MCF 10A (cell line): ENCODE data around the gene MRM3. TPM values are rescaled to one million over a fixed set of nuclear protein-coding genes. Genes with fewer than 3 reads are reported as not detected.
"Not testable (repeated sequence)": the region's sequence is repeated elsewhere in the genome, so short reads cannot be mapped to it uniquely, and the experiment has no call there.

Experiments used
- BruUV-seq: library from RNA; stranded (reverse); fragments of 400-500 nt; replicated peaks from 2 replicates; lab custom pipeline; 2021; lab: Mats Ljungman, UMichigan
- CTCF ChIA-PET: fragments of 300-600 bp; sonication (Branson Sonifier 250); formaldehyde crosslinking; extraction: SDS; loops from one replicate; lab custom pipeline; 2021; ENCODE audit warnings: antibody characterized with exemption, inconsistent platforms; lab: Yijun Ruan, JAX
- POLR2A ChIA-PET: fragments of 300-600, 350-650 bp; sonication (Branson Sonifier 250); formaldehyde crosslinking; extraction: SDS; loops from one replicate; lab custom pipeline; 2020; ENCODE audit warnings: antibody characterized with exemption, inconsistent platforms; lab: Yijun Ruan, JAX
- DNase-seq: peaks from one replicate; pipeline ENCODE4 v3.0.0-alpha.2; 2018; ENCODE audit not compliant: unreplicated experiment
- H3K27ac Mint-ChIP-seq: one replicate; pipeline ENCODE4 v1.8.0; 2022; ENCODE audit warnings: mild to moderate bottlenecking, low read depth, mixed read lengths; ENCODE audit not compliant: unreplicated experiment
- H3K27me3 Mint-ChIP-seq: one replicate; pipeline ENCODE4 v1.8.0; 2022; ENCODE audit warnings: mixed read lengths; ENCODE audit not compliant: insufficient read depth, unreplicated experiment
- H3K36me3 Mint-ChIP-seq: one replicate; pipeline ENCODE4 v1.8.0; 2022; ENCODE audit warnings: mild to moderate bottlenecking, moderate library complexity, mixed read lengths; ENCODE audit not compliant: insufficient read depth, unreplicated experiment
- H3K4me1 Mint-ChIP-seq: one replicate; pipeline ENCODE4 v1.8.0; 2022; ENCODE audit warnings: mixed read lengths; ENCODE audit not compliant: insufficient read depth, unreplicated experiment
- H3K4me3 Mint-ChIP-seq: one replicate; pipeline ENCODE4 v1.8.0; 2022; ENCODE audit warnings: mild to moderate bottlenecking, moderate library complexity, mixed read lengths; ENCODE audit not compliant: unreplicated experiment
- H3K9me3 Mint-ChIP-seq: one replicate; pipeline ENCODE4 v1.8.0; 2022; ENCODE audit warnings: mixed read lengths; ENCODE audit not compliant: unreplicated experiment
- CTCF ChIP-seq: fragments of 200-600 bp; IDR thresholded peaks from one replicate; pipeline ENCODE4 v1.8.0; 2022; ENCODE audit warnings: antibody characterized with exemption, mild to moderate bottlenecking; ENCODE audit not compliant: unreplicated experiment
- intact Hi-C: fragments of 100-400 bp; cut with micrococcal nuclease; formaldehyde crosslinking; loops from 2 replicates; pipeline ENCODE4 v1.14.1; 2022
- total RNA-seq: library from RNA; stranded (reverse); gene quantifications from 2 replicates; pipeline ENCODE4 v1.2.3, GENCODE V29; 2022

MRM3 gene
- total RNA-seq, 1 experiment from 2014 or later = 25.1 TPM

- BruUV-seq = no TSS peak
- Mint-ChIP-seq H3K4me1 (no peaks in the 10 kb centered on the region), H3K9me3 (no peaks in the 10 kb centered on the region), H3K27ac (no peak overlapping the region), H3K4me3 (no peak overlapping the region), H3K27me3 (no peaks in the 10 kb centered on the region), H3K36me3 (peaks cover 9% of the 10 kb centered on the region)
- ChIA-PET POLR2A (no interaction called here), CTCF (no interaction called here)
- DNase-seq = no peak
- no peak for TF ChIP-seq CTCF
- intact Hi-C loops = no loop called here
These were observed 53.1 kb downstream of the MRM3 start for GRCh38 chr17:835263-835662.

- CTCF ChIA-PET = not testable (repeated sequence)
These were observed 53.6 kb downstream of the MRM3 start for GRCh38 chr17:835721-836120.

GRCh38 chr17:836151-836550 lies 54.0 kb downstream of the MRM3 start:
- H3K27me3 Mint-ChIP-seq = no peaks in the 10 kb centered on the region
- H3K4me1 Mint-ChIP-seq = no peaks in the 10 kb centered on the region
- H3K36me3 Mint-ChIP-seq = peaks cover 9% of the 10 kb centered on the region
- TF ChIP-seq CTCF = no peak
- DNase-seq = no peak
- no TSS peak for BruUV-seq
- POLR2A ChIA-PET = no interaction called here
- intact Hi-C loops = no loop called here
- no peak overlapping the region for H3K27ac Mint-ChIP-seq
- H3K4me3 Mint-ChIP-seq = no peak overlapping the region
- H3K9me3 Mint-ChIP-seq = no peaks in the 10 kb centered on the region
- CTCF ChIA-PET = no interaction called here

More at GRCh38 chr17:835721-836120, 53.6 kb downstream of the MRM3 start:
- H3K4me3 Mint-ChIP-seq, H3K27me3 Mint-ChIP-seq, DNase-seq, H3K36me3 Mint-ChIP-seq, BruUV-seq, intact Hi-C loops, H3K4me1 Mint-ChIP-seq, H3K9me3 Mint-ChIP-seq, H3K27ac Mint-ChIP-seq, POLR2A ChIA-PET: not testable (repeated sequence)

- intact Hi-C loops = no loop called here
These were observed 56.3 kb downstream of the MRM3 start for GRCh38 chr17:838486-838885.

More at GRCh38 chr17:838486-838885, 56.3 kb downstream of the MRM3 start:
- CTCF ChIA-PET = interaction anchor here (0.7 kb wide), 1 partner anchor 693 kb away, joined by 3 read pairs; no protein-coding TSS in a partner anchor
- Mint-ChIP-seq H3K27ac (no peak overlapping the region), H3K27me3 (no peaks in the 10 kb centered on the region), H3K4me3 (no peak overlapping the region), H3K36me3 (peaks cover 5% of the 10 kb centered on the region), H3K9me3 (no peaks in the 10 kb centered on the region), H3K4me1 (no peaks in the 10 kb centered on the region)
- DNase-seq = no peak
- TF ChIP-seq CTCF = no peak
- no TSS peak for BruUV-seq
- POLR2A ChIA-PET = no interaction called here
